GM12891 (cell line): ENCODE data around the gene RFPL1.

ENCODE experiments used
- POLR2A ChIP-seq: IDR thresholded peaks from 2 replicates; pipeline ENCODE4 v1.6.1; 2011; ENCODE audit warnings: low read depth, low read length, control low read depth
- POU2F2 ChIP-seq: IDR thresholded peaks from 2 replicates; pipeline ENCODE4 v1.6.1; 2011; ENCODE audit warnings: low read depth, mild to moderate bottlenecking, control low read depth, low read length, moderate library complexity
- SPI1 ChIP-seq: IDR thresholded peaks from 2 replicates; pipeline ENCODE4 v1.6.1; 2011; ENCODE audit warnings: low read depth, low read length, control low read depth
- TAF1 ChIP-seq: IDR thresholded peaks from 2 replicates; pipeline ENCODE4 v1.6.1; 2011; ENCODE audit warnings: low read depth, low read length, control low read depth

GRCh38 chr22:29443452-29443851 is 5.1 kb downstream of the RFPL1 start:
- no peak for TF ChIP-seq POLR2A
- TF ChIP-seq POU2F2 = no peak
- TF ChIP-seq SPI1 = no peak
- TF ChIP-seq TAF1 = no peak
